Measurements from ENCODE around the gene TLE4.

DNA sequence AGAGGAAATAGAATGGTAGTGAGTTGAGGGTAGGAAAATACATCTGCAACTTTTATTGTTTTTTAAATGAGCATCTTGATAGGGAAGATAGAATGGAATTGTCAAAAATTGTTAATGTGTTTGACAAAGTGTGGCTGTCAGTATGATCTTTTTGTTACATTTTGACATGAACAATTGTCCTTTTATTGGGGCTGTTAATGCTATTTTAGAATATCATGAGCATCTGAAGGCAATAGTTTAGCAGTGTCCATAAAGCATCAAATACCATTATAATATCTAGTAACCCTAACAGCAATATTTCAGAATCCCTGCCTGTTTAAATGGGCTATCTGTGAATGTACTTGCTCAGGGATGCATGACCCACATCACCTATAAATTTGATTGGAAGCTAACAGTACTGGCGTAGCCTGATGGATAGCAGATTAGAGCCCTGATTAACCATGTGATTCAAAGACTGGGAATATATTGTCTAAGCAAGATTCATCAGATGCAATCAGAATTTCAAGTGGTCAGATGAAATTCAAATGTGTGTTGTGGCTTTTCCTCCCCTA is 37.8 kb downstream of the TLE4 start:
- TF ChIP-seq, protein P1, sequence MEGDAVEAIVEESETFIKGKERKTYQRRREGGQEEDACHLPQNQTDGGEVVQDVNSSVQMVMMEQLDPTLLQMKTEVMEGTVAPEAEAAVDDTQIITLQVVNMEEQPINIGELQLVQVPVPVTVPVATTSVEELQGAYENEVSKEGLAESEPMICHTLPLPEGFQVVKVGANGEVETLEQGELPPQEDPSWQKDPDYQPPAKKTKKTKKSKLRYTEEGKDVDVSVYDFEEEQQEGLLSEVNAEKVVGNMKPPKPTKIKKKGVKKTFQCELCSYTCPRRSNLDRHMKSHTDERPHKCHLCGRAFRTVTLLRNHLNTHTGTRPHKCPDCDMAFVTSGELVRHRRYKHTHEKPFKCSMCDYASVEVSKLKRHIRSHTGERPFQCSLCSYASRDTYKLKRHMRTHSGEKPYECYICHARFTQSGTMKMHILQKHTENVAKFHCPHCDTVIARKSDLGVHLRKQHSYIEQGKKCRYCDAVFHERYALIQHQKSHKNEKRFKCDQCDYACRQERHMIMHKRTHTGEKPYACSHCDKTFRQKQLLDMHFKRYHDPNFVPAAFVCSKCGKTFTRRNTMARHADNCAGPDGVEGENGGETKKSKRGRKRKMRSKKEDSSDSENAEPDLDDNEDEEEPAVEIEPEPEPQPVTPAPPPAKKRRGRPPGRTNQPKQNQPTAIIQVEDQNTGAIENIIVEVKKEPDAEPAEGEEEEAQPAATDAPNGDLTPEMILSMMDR (conservative IDR thresholded peaks at IDR 0.05; ENCODE audit: low read depth, low read length): no peak
- TF ChIP-seq POLR2A (IDR thresholded peaks at IDR 0.05; ENCODE audit: low read depth, low read length): no peak
- TF ChIP-seq RCOR1 (IDR thresholded peaks at IDR 0.05; ENCODE audit: insufficient replicate concordance, low read length): no peak
- no peak for TF ChIP-seq BHLHE40 (IDR thresholded peaks at IDR 0.05; ENCODE audit: low read depth, low read length)
- no peak for TF ChIP-seq FOS (IDR thresholded peaks at IDR 0.05; ENCODE audit: low read depth, low read length)
- no peak for TF ChIP-seq RFX5 (IDR thresholded peaks at IDR 0.05; ENCODE audit: low read depth, low read length)
- no peak for TF ChIP-seq SMC3 (IDR thresholded peaks at IDR 0.05; ENCODE audit: low read depth, low read length)
- no peak for TF ChIP-seq MAFK (IDR thresholded peaks at IDR 0.05; ENCODE audit: low read depth, low read length)

Measured in IMR-90 (cell line).